ENCODE results near the gene LAYN.

DNA sequence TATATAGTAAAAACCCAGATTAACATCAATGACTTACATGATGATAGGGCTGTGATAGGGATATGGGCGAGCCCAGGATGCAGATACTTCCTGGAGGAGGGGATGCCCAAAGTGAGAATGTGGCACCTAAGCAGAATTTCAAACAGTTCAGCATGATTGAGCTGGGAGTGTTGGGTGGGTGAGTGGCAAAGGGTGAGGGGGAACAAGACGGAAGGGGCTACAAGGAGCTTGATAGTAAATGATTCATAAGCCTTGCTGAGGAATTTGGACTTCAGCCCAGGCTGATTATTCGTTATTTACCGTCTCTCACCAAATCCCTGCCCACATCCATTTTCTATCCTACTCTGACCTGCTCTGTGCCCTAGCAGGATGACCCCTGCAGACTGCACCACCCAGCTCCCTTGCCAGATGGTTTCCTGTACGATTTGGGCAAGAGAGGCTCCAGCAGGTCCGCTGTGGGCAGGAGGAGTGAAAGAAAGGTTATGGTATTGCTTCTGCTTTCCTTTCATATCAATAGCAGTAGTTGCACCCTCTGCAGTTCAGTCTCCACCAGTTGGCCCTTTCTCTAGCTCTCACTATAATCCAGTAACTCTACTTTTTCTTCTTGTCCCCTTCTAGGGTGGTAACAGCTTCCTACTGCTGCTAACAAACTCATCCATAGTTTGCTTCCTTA, 31.4 kb downstream of the LAYN start:
- no peak for TF ChIP-seq POLR2AphosphoS5 (IDR thresholded peaks at IDR 0.05; ENCODE audit: borderline replicate concordance, low read depth, low read length)
- TF ChIP-seq EZH2 (IDR thresholded peaks at IDR 0.05): no peak
- no peak for TF ChIP-seq FOXP2 (optimal IDR thresholded peaks at IDR 0.05; ENCODE audit: control extremely low read depth, extremely low read length, insufficient read depth)

Measured in SK-N-MC (cell line).